IMR-90 (cell line): Measurements from ENCODE around the gene TCERG1L. TPM values are rescaled to one million over a fixed set of nuclear protein-coding genes. Genes with fewer than 3 reads are reported as not detected.

ENCODE experiments used
- ATAC-seq: fragments of 200-7000 bp; cut with Tn5 transposase; 2 replicates; pipeline ENCODE4 v1.9.1; 2020; ENCODE audit warnings: low read depth, mild to moderate bottlenecking, moderate library complexity
- BruUV-seq: library from RNA; stranded (reverse); fragments of 400-500 nt; replicated peaks from 2 replicates; lab custom pipeline; 2021; lab: Mats Ljungman, UMichigan
- CTCF ChIA-PET: fragments of 300-600 bp; formaldehyde crosslinking; extraction: SDS; loops from one replicate; lab custom pipeline; 2021; ENCODE audit warnings: antibody characterized with exemption; lab: Yijun Ruan, JAX
- POLR2A ChIA-PET: fragments of 300-600 bp; sonication (Branson Sonifier 250); formaldehyde crosslinking; loops from one replicate; lab custom pipeline; 2022; ENCODE audit warnings: antibody characterized with exemption; ENCODE audit not compliant: unreplicated experiment; lab: Charles Lee
- DNase-seq: peaks from one replicate; pipeline ENCODE4 v3.0.0; 2013
- H2AFZ ChIP-seq: replicated peaks from 2 replicates; pipeline ENCODE3; 2013; ENCODE audit warnings: low read length, mild to moderate bottlenecking; ENCODE audit not compliant: poor library complexity
- H2AK5ac ChIP-seq: 2 replicates; pipeline ENCODE4 v1.6.1; 2013; ENCODE audit warnings: low read depth, low read length, inconsistent platforms
- H2AK9ac ChIP-seq: replicated peaks from 2 replicates; pipeline ENCODE3; 2013; ENCODE audit warnings: mild to moderate bottlenecking, low read depth, low read length, moderate library complexity; ENCODE audit not compliant: poor library complexity
- H2BK120ac ChIP-seq: 2 replicates; pipeline ENCODE4 v1.6.1; 2013; ENCODE audit warnings: low read depth, low read length, inconsistent platforms
- H2BK15ac ChIP-seq: 3 replicates; pipeline ENCODE4 v1.6.1; 2013; ENCODE audit warnings: low read depth, low read length, inconsistent platforms
- H2BK20ac ChIP-seq: 2 replicates; pipeline ENCODE4 v1.6.1; 2013; ENCODE audit warnings: low read depth, mild to moderate bottlenecking, inconsistent platforms, low read length, moderate library complexity
- H2BK5ac ChIP-seq: 2 replicates; pipeline ENCODE4 v1.6.1; 2013; ENCODE audit warnings: mild to moderate bottlenecking, low read depth, low read length, inconsistent platforms; ENCODE audit not compliant: poor library complexity, severe bottlenecking
- H3K14ac ChIP-seq: replicated peaks from 2 replicates; pipeline ENCODE4 v1.6.1; 2013; ENCODE audit warnings: low read depth, low read length, inconsistent platforms
- H3K18ac ChIP-seq: 2 replicates; pipeline ENCODE4 v1.6.1; 2013; ENCODE audit warnings: low read depth, low read length, control low read depth
- H3K23ac ChIP-seq: 2 replicates; pipeline ENCODE4 v1.6.1; 2013; ENCODE audit warnings: low read depth, low read length, inconsistent platforms
- H3K27ac ChIP-seq: 2 replicates; pipeline ENCODE4 v1.5.1; 2013; ENCODE audit warnings: mild to moderate bottlenecking, control low read depth, low read length; ENCODE audit not compliant: insufficient read depth
- H3K27me3 ChIP-seq: 2 replicates; pipeline ENCODE4 v1.6.1; 2013; ENCODE audit warnings: low read length; ENCODE audit not compliant: control insufficient read depth, insufficient read depth
- H3K36me3 ChIP-seq: 2 replicates; pipeline ENCODE4 v1.6.1; 2013; ENCODE audit warnings: low read length, mixed read lengths; ENCODE audit not compliant: control insufficient read depth, insufficient read depth
- H3K4ac ChIP-seq: 2 replicates; pipeline ENCODE4 v1.6.1; 2013; ENCODE audit warnings: low read depth, low read length, inconsistent platforms
- H3K4me1 ChIP-seq: 2 replicates; pipeline ENCODE4 v1.6.1; 2013; ENCODE audit warnings: low read length, mixed read lengths; ENCODE audit not compliant: control insufficient read depth, insufficient read depth
- H3K4me2 ChIP-seq: 2 replicates; pipeline ENCODE4 v1.6.1; 2013; ENCODE audit warnings: low read depth, mild to moderate bottlenecking, control low read depth, low read length, moderate library complexity
- H3K4me3 ChIP-seq: 2 replicates; pipeline ENCODE4 v1.5.1; 2013; ENCODE audit warnings: low read depth, mild to moderate bottlenecking, control low read depth, low read length, moderate library complexity; ENCODE audit not compliant: insufficient read depth
- H3K56ac ChIP-seq: 2 replicates; pipeline ENCODE4 v1.6.1; 2013; ENCODE audit warnings: low read length, inconsistent platforms; ENCODE audit not compliant: insufficient read depth; ENCODE audit errors: extremely low read depth
- H3K79me1 ChIP-seq, 2 experiments: 2 replicates each; pipeline ENCODE4 v1.6.1; 2013; ENCODE audit warnings: low read length in 2 of 2, inconsistent platforms in 1 of 2, low read depth in 1 of 2
- H3K9ac ChIP-seq: 2 replicates; pipeline ENCODE4 v1.6.1; 2013; ENCODE audit warnings: low read depth, low read length, control low read depth
- H3K9me1 ChIP-seq: 2 replicates; pipeline ENCODE4 v1.6.1; 2013; ENCODE audit warnings: low read length, inconsistent platforms; ENCODE audit not compliant: insufficient read depth
- H3K9me3 ChIP-seq: 2 replicates; pipeline ENCODE4 v1.6.1; 2013; ENCODE audit warnings: low read length; ENCODE audit not compliant: control insufficient read depth, insufficient read depth
- H4K20me1 ChIP-seq: 2 replicates; pipeline ENCODE4 v1.6.1; 2013; ENCODE audit warnings: low read length, inconsistent platforms; ENCODE audit not compliant: insufficient read depth
- H4K5ac ChIP-seq: 2 replicates; pipeline ENCODE4 v1.6.1; 2013; ENCODE audit warnings: mild to moderate bottlenecking, low read depth, low read length, control low read depth
- H4K8ac ChIP-seq, 2 experiments: 2 replicates each; pipeline ENCODE4 v1.6.1; 2013; ENCODE audit warnings: low read depth in 2 of 2, low read length in 2 of 2, control low read depth in 1 of 2, inconsistent platforms in 1 of 2
- H4K91ac ChIP-seq: 2 replicates; pipeline ENCODE4 v1.6.1; 2013; ENCODE audit warnings: low read depth, low read length, inconsistent platforms; ENCODE audit not compliant: insufficient read depth
- CHD1 ChIP-seq: IDR thresholded peaks from 2 replicates; pipeline ENCODE4 v1.6.1; 2012; ENCODE audit warnings: low read depth, low read length, improper control_type of control experiment
- NFE2L2 ChIP-seq: fragments of 150-350 bp; IDR thresholded peaks from 2 replicates; pipeline ENCODE4 v1.6.1; 2016; ENCODE audit warnings: low read depth, mild to moderate bottlenecking, low read length
- WGBS, 2 experiments: methylation state at CpG; one replicate each; pipeline versions ENCODE4 v1.1.5 to v1.1.7; 2013; ENCODE audit warnings: missing lambda C conversion rate in 2 of 2; ENCODE audit not compliant: insufficient read length in 1 of 2; ENCODE audit errors: extremely low coverage in 2 of 2; 5-methylcytosine and 5-hydroxymethylcytosine counted together
- dilution Hi-C: fragments of 300-500 bp; cut with HindIII; formaldehyde crosslinking; loops from one replicate; pipeline ENCODE4 v1.14.3; 2018; ENCODE audit warnings: low sequenced_read_pairs; ENCODE audit not compliant: unreplicated experiment
- in situ Hi-C: fragments of 300-500 bp; cut with MboI; formaldehyde crosslinking; loops from 3 replicates; pipeline ENCODE4 v1.14.3; 2019; ENCODE audit warnings: low sequenced_read_pairs, inconsistent platforms, mixed read lengths
- intact Hi-C: fragments of 100-400 bp; cut with micrococcal nuclease; formaldehyde crosslinking; loops from 2 replicates; pipeline ENCODE4 v1.10.0; 2022
- polyA plus RNA-seq, 3 experiments: library from polyadenylated mRNA; depleted of rRNA; stranded (reverse); fragments of >200 nt; gene quantifications; 2 replicates each; pipeline ENCODE4 v1.2.3, GENCODE V29; 2012; ENCODE audit warnings: low replicate concordance in 1 of 3
- total RNA-seq: library from RNA; depleted of rRNA; stranded (reverse); fragments of >200 nt; gene quantifications from 2 replicates; pipeline ENCODE4 v1.2.3, GENCODE V29; 2012

The TCERG1L gene
- total and polyA plus RNA-seq, 2 of the 4 experiments (the other 2 are of a cell fraction), result not detected

DNA sequence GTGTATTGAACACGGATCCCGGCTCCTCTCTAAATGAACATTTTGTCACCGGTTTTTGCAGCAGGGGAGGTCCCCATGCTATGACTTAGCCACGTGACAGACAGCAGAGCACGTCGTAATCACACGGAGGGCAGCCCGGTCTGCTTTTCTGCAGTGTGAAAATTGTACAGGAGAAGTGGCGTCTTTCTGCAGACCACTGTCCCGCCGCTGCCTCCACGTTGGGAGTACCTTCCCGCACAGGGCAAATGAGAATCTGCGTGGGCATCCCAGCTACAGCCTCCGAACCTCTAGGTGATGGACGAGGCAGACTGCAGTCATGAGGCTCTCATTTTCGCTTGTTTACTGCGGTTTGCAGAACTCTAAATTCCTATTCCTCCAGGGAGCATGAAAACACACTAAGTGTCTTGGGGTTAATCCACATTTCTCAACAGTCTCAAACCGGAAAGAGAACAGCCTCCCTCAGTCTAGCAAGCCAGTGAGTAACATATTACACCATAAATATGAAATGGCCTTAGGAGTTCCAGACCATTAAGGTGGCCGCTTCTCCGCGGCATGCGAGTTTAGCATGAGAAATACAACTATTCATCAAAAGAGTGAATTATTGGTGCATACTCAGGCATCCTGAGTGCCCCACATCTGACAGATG lies 89.8 kb downstream of the TCERG1L start:
- 71% methylated on average over 18 of the region's 23 CpGs; no CpG with 5 or more reads in 1 of the 2 experiments for WGBS, 2 experiments
- no peak overlapping the region for H2BK5ac ChIP-seq
- H3K14ac ChIP-seq, result no peak overlapping the region
- H4K91ac ChIP-seq, result no peak overlapping the region
- no peak overlapping the region for H3K18ac ChIP-seq
- no peak overlapping the region for H2BK15ac ChIP-seq
- peaks cover 65% of the 10 kb centered on the region for H3K9me3 ChIP-seq
- no peaks in the 10 kb centered on the region for H3K27me3 ChIP-seq
- H2AK9ac ChIP-seq, result no peak overlapping the region
- TF ChIP-seq CHD1 (no peak), NFE2L2 (no peak)
- ChIA-PET CTCF (no interaction called here), POLR2A (no interaction called here)
- no peak overlapping the region for H2AFZ ChIP-seq
- intact Hi-C loops, result no loop called here
- H4K20me1 ChIP-seq, result no peaks in the 10 kb centered on the region
- H4K5ac ChIP-seq, result no peak overlapping the region
- dilution Hi-C loops, result no loop called here
- no peak overlapping the region for H3K23ac ChIP-seq
- H3K36me3 ChIP-seq, result no peaks in the 10 kb centered on the region
- no peak overlapping the region for H3K4me3 ChIP-seq
- H2BK120ac ChIP-seq, result no peak overlapping the region
- H4K8ac ChIP-seq, result no peak overlapping the region
- BruUV-seq, result no TSS peak
- H3K4me1 ChIP-seq, result no peaks in the 10 kb centered on the region
- no peak for ATAC-seq
- in situ Hi-C loops, result no loop called here
- H2AK5ac ChIP-seq, result no peak overlapping the region
- DNase-seq, result no peak
- H3K9ac ChIP-seq, result no peak overlapping the region
- H3K9me1 ChIP-seq, result no peaks in the 10 kb centered on the region
- no peak overlapping the region for H3K4ac ChIP-seq
- H3K79me1 ChIP-seq, result no peaks in the 10 kb centered on the region
- no peak overlapping the region for H3K27ac ChIP-seq
- H3K56ac ChIP-seq, result no peak overlapping the region
- H3K4me2 ChIP-seq, result no peak overlapping the region
- H2BK20ac ChIP-seq, result no peak overlapping the region
